Testis (tissue), 3 donors: ENCODE measurements around the gene TMEM232. TPM values are rescaled to one million over a fixed set of nuclear protein-coding genes. Genes with fewer than 3 reads are reported as not detected.

Experiments
- DNase-seq: peaks from one replicate; pipeline ENCODE4 v3.0.0-alpha.2; 2019
- H3K27ac ChIP-seq, 2 donors: fragments of 200-600 bp; sonication (generic); one replicate each; pipeline ENCODE4 v1.5.1; 2019
- H3K27me3 ChIP-seq: fragments of 200-600 bp; sonication (generic); one replicate; pipeline ENCODE4 v1.5.1; 2019
- H3K36me3 ChIP-seq: fragments of 200-600 bp; sonication (generic); one replicate; pipeline ENCODE4 v1.5.1; 2017; ENCODE audit warnings: low read depth; ENCODE audit errors: missing control alignments
- H3K4me1 ChIP-seq: fragments of 200-600 bp; sonication (generic); one replicate; pipeline ENCODE4 v1.5.1; 2019
- H3K4me3 ChIP-seq, 2 donors: fragments of 200-600 bp; sonication (generic); one replicate each; pipeline ENCODE4 v1.5.1; 2017 to 2019
- H3K9me3 ChIP-seq: fragments of 200-600 bp; sonication (generic); one replicate; pipeline ENCODE4 v1.5.1; 2017
- CTCF ChIP-seq, 3 experiments: fragments of 450-650 bp in 2 of 3; fragments of 200-600 bp in 1 of 3; sonication (generic) in 1 of 3; IDR thresholded peaks; one replicate each; pipeline ENCODE4 v1.5.1; 2016 to 2019; ENCODE audit warnings: antibody characterized with exemption in 3 of 3, mild to moderate bottlenecking in 2 of 3, moderate library complexity in 1 of 3
- POLR2A ChIP-seq: fragments of 450-650 bp; IDR thresholded peaks from one replicate; pipeline ENCODE4 v1.6.1; 2017; ENCODE audit warnings: antibody characterized with exemption, mild to moderate bottlenecking, moderate library complexity
- WGBS, 2 donors: methylation state at CpG; one replicate each; pipeline ENCODE4 v1.1.5; 2018; 5-methylcytosine and 5-hydroxymethylcytosine counted together
- intact Hi-C: fragments of 100-400 bp; cut with DNase I; formaldehyde crosslinking; loops from one replicate; pipeline ENCODE4 v1.15.1; 2023; ENCODE audit warnings: low total_unique reads
- polyA plus RNA-seq: library from polyadenylated mRNA; stranded (reverse); fragments of 350-450 nt; fragmentation: Illumina TruSeq; extraction: RNeasy Lipid Tissue Mini Kit (QIAGEN cat#74804); gene quantifications from one replicate; pipeline ENCODE4 v1.2.3, GENCODE V29; 2014; ENCODE audit warnings: low read depth, low replicate concordance; ENCODE audit not compliant: insufficient read depth
- total RNA-seq, 2 donors: library from RNA; depleted of rRNA; stranded (reverse); fragments of >200 nt; gene quantifications; one replicate each; pipeline ENCODE4 v1.2.3, GENCODE V29; 2016

Gene TMEM232
- total and polyA plus RNA-seq, 3 donors from 2014 or later: 28.1 to 42.6 (median 32.0) TPM

DNA sequence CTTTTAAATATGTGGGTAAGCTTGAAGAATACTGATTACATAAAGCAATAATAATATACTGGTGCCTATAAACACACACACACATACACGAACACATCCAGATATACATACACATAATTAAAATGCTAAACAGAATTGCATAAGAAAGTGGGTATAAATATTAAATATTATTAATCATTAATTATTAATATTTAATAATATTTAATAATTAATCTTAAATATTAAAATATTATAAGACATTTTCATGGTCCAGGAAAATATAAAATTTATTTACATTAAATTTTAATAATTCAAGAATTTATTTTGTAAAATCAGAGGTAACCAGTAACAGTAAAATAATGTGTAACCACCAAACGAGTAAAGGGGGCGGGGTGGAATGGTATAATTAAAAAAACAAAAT, 178.3 kb downstream of the TMEM232 start:
- no peak for DNase-seq
- TF ChIP-seq POLR2A (no peak), CTCF (IDR thresholded peaks at IDR 0.05) (no peak)
- Histone ChIP-seq H3K4me3 (no peak overlapping the region), H3K9me3 (no peaks in the 10 kb centered on the region), H3K27ac (no peak overlapping the region), H3K4me1 (no peaks in the 10 kb centered on the region), H3K27me3 (no peaks in the 10 kb centered on the region), H3K36me3 (no peaks in the 10 kb centered on the region)
- WGBS, 2 donors: 89 to 91% methylated on average over 3 of the region's 3 CpGs
- intact Hi-C loops: no loop called here

GRCh38 chr5:110547495-110547894, 179.0 kb downstream of the TMEM232 start:
- WGBS, 2 donors: 88 to 92% methylated on average over 4 of the region's 4 CpGs
- Histone ChIP-seq H3K9me3 (no peaks in the 10 kb centered on the region), H3K27ac (no peak overlapping the region), H3K27me3 (no peaks in the 10 kb centered on the region), H3K36me3 (no peaks in the 10 kb centered on the region), H3K4me1 (no peaks in the 10 kb centered on the region), H3K4me3 (no peak overlapping the region)
- TF ChIP-seq CTCF (IDR thresholded peaks at IDR 0.05): no peak
- no peak for TF ChIP-seq POLR2A
- DNase-seq: no peak
- intact Hi-C loops: no loop called here

DNA sequence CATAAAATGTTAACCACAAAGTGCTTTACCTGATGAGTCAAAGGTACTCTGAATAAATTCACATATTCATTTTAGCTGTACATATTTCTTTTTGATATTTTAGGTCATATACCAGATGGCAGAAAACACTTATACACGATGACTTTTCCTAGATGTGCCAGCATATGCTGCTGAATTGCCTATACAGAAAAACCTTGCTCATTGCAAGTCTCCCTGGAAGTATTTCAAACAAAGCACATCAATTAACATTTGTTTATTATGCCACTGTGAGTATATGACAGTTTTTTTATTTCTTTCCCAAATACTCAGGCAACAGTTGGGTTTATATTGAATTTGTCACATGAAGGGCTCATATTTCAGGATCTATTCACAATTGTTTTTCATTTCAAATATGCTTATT, 180.8 kb downstream of the TMEM232 start:
- H3K27me3 ChIP-seq: no peaks in the 10 kb centered on the region
- 78 to 83% methylated on average over 1 of the region's 1 CpG for WGBS, 2 donors
- TF ChIP-seq CTCF (IDR thresholded peaks at IDR 0.05): no peak
- TF ChIP-seq POLR2A: no peak
- DNase-seq: no peak
- no peaks in the 10 kb centered on the region for H3K9me3 ChIP-seq
- H3K4me3 ChIP-seq: no peak overlapping the region
- no peaks in the 10 kb centered on the region for H3K36me3 ChIP-seq
- H3K4me1 ChIP-seq: no peaks in the 10 kb centered on the region
- intact Hi-C loops: no loop called here
- no peak overlapping the region for H3K27ac ChIP-seq

GRCh38 chr5:110544603-110545002, 181.9 kb downstream of the TMEM232 start:
- H3K27ac ChIP-seq: no peak overlapping the region
- no peaks in the 10 kb centered on the region for H3K9me3 ChIP-seq
- DNase-seq: no peak
- no peak overlapping the region for H3K4me3 ChIP-seq
- 93 to 94% methylated on average over 1 of the region's 1 CpG for WGBS, 2 donors
- intact Hi-C loops: no loop called here
- TF ChIP-seq POLR2A: no peak
- no peak for TF ChIP-seq CTCF (IDR thresholded peaks at IDR 0.05)
- no peaks in the 10 kb centered on the region for H3K4me1 ChIP-seq
- no peaks in the 10 kb centered on the region for H3K27me3 ChIP-seq
- no peaks in the 10 kb centered on the region for H3K36me3 ChIP-seq

DNA sequence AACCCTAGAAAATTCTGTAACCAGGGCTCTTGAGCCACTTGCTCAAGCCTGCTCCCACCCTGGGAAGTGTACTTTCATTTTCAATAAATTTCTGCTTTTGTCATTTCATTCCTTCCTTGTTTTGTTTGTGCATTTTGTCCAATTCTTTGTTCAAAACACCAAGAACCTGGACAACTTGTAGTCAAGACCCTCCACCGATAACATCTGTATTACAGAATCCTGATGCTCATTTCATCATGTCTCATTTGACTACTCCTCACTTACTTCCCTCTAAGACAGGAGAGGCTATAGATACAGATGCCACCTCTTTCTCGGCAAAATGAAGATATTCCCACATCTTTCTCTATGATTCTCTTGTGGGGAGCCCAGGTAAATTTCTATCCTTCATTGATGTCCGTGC, 183.5 kb downstream of the TMEM232 start:
- 94 to 98% methylated on average over 3 of the region's 3 CpGs for WGBS, 2 donors

More for the DNA sequence above, 183.5 kb downstream of the TMEM232 start:
- Histone ChIP-seq H3K4me1 (no peaks in the 10 kb centered on the region), H3K27me3 (no peaks in the 10 kb centered on the region), H3K36me3 (no peaks in the 10 kb centered on the region), H3K4me3 (no peak overlapping the region), H3K9me3 (no peaks in the 10 kb centered on the region), H3K27ac (no peak overlapping the region)
- TF ChIP-seq CTCF (IDR thresholded peaks at IDR 0.05): no peak
- TF ChIP-seq POLR2A: no peak
- no peak for DNase-seq
- intact Hi-C loops: no loop called here
